Stimulated activated CD4-positive, alpha-beta T cell treated with anti-CD3 and anti-CD28 coated beads, Interleukin-4, amount 100 ng/mL, for 4 hours (primary cell): ENCODE data around the gene ACOT4.
"Not testable (repeated sequence)": the region's sequence is repeated elsewhere in the genome, so short reads cannot be mapped to it uniquely, and the experiment has no call there.

ENCODE experiments used
- DNase-seq, 2 experiments: peaks; one replicate each; pipeline ENCODE4 v3.0.0-alpha.2; 2020

ACOT4 gene

GRCh38 chr14:73591690-73592449, at the start of gene ACOT4:
TSS of gene ACOT4 (plus strand) at chr14:73591873. CDS start at chr14:73591960, 87 bp downstream.
- peak; percentile 56 to 57 for DNase-seq

GRCh38 chr14:73542961-73543360, 48.7 kb upstream of the ACOT4 start:
- DNase-seq: not testable (repeated sequence)

- DNase-seq: not testable (repeated sequence)
These were observed 46.3 kb upstream of the ACOT4 start for GRCh38 chr14:73545353-73545752.

GRCh38 chr14:73549097-73549496, 42.6 kb upstream of the ACOT4 start:
- not testable (repeated sequence) for DNase-seq

- not testable (repeated sequence) for DNase-seq
These were observed 41.7 kb upstream of the ACOT4 start for GRCh38 chr14:73549889-73550524.

GRCh38 chr14:73553845-73554244, 37.8 kb upstream of the ACOT4 start:
- no peak for DNase-seq

- DNase-seq: not testable (repeated sequence)
These were observed 34.5 kb upstream of the ACOT4 start for GRCh38 chr14:73557201-73557600.

GRCh38 chr14:73558238-73558637, 33.4 kb upstream of the ACOT4 start:
- DNase-seq: not testable (repeated sequence)

- DNase-seq: not testable (repeated sequence)
These were observed 29.4 kb upstream of the ACOT4 start for GRCh38 chr14:73562256-73562655.

GRCh38 chr14:73562696-73563095, 29.0 kb upstream of the ACOT4 start:
- not testable (repeated sequence) for DNase-seq

GRCh38 chr14:73566431-73566830, 25.2 kb upstream of the ACOT4 start:
- DNase-seq: not testable (repeated sequence)

- DNase-seq: not testable (repeated sequence)
These were observed 24.7 kb upstream of the ACOT4 start for GRCh38 chr14:73566935-73567334.

GRCh38 chr14:73567358-73567757, 24.3 kb upstream of the ACOT4 start:
- DNase-seq: no peak

- peak; percentile 11 to 26 for DNase-seq
These were observed 23.5 kb upstream of the ACOT4 start for GRCh38 chr14:73567951-73568885.

GRCh38 chr14:73568886-73569184, 22.8 kb upstream of the ACOT4 start:
- not testable (repeated sequence) for DNase-seq

GRCh38 chr14:73569185-73569958, 22.3 kb upstream of the ACOT4 start, which contains the start of gene ACOT2:
TSS of gene ACOT2 (plus strand) at chr14:73569213. CDS start at chr14:73569241, 28 bp downstream.
- DNase-seq: peak; percentile 83 to 92

GRCh38 chr14:73570913-73571312, 20.8 kb upstream of the ACOT4 start:
- DNase-seq: peak; percentile 56 to 60

GRCh38 chr14:73573034-73573433, 18.6 kb upstream of the ACOT4 start:
- DNase-seq: not testable (repeated sequence)

- DNase-seq: not testable (repeated sequence)
These were observed 17.9 kb upstream of the ACOT4 start for GRCh38 chr14:73573740-73574139.

- not testable (repeated sequence) for DNase-seq
These were observed 17.4 kb upstream of the ACOT4 start for GRCh38 chr14:73574251-73574650.

GRCh38 chr14:73576391-73576790, 15.3 kb upstream of the ACOT4 start:
- DNase-seq: no peak

- not testable (repeated sequence) for DNase-seq
These were observed 14.5 kb upstream of the ACOT4 start for GRCh38 chr14:73577214-73577613.
